ENCODE measurements around the gene SMTNL2. TPM values are rescaled to one million over a fixed set of nuclear protein-coding genes. Genes with fewer than 3 reads are reported as not detected.

The SMTNL2 gene
- total RNA-seq, 6 experiments from 2014 or later: 0.12 to 0.25 (median 0.14) TPM; not detected in 3

DNA sequence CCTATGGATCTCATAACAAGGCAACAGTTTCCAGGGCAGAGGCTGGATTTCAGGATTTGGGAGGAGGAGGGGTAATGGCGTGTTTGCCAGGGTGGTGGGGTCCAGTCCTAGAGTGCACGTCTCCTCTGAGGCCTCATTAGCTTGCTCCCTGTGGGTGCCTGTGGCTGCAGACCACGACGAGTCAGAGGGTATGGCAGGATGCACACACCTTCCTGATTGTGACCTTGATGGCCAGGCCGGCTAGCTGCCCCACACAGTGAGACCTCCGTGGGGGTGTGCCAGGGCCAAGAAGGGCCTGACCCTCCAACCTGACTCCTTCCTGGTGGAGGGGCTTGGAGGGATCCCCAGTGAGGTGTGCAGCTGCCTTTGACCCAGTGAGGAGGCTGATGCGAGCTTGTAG is 4.0 kb upstream of the SMTNL2 start:
- TF ChIP-seq, protein P1, sequence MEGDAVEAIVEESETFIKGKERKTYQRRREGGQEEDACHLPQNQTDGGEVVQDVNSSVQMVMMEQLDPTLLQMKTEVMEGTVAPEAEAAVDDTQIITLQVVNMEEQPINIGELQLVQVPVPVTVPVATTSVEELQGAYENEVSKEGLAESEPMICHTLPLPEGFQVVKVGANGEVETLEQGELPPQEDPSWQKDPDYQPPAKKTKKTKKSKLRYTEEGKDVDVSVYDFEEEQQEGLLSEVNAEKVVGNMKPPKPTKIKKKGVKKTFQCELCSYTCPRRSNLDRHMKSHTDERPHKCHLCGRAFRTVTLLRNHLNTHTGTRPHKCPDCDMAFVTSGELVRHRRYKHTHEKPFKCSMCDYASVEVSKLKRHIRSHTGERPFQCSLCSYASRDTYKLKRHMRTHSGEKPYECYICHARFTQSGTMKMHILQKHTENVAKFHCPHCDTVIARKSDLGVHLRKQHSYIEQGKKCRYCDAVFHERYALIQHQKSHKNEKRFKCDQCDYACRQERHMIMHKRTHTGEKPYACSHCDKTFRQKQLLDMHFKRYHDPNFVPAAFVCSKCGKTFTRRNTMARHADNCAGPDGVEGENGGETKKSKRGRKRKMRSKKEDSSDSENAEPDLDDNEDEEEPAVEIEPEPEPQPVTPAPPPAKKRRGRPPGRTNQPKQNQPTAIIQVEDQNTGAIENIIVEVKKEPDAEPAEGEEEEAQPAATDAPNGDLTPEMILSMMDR (IDR thresholded peaks at IDR 0.05): no peak
- TF ChIP-seq POLR2A (IDR thresholded peaks at IDR 0.05): no peak
- Histone ChIP-seq H3K27ac (no peak overlapping the region), H3K4me3 (no peak overlapping the region), H3K27me3 (peaks cover 6 to 7% of the 10 kb centered on the region in 2 donors), H3K9me3 (no peaks in the 10 kb centered on the region), H3K4me1 (peaks cover 0 to 10% (median 3%) of the 10 kb centered on the region in 4 donors), H3K36me3 (no peaks in the 10 kb centered on the region)
- no CpG with 5 or more reads among the region's 7 CpGs for WGBS (ENCODE audit: insufficient coverage, low coverage, low lambda C conversion rate, missing lambda C conversion rate)
- DNase-seq (no peak), ATAC-seq (no peak)
- intact Hi-C loops (cut with DNase I): no loop called here

DNA sequence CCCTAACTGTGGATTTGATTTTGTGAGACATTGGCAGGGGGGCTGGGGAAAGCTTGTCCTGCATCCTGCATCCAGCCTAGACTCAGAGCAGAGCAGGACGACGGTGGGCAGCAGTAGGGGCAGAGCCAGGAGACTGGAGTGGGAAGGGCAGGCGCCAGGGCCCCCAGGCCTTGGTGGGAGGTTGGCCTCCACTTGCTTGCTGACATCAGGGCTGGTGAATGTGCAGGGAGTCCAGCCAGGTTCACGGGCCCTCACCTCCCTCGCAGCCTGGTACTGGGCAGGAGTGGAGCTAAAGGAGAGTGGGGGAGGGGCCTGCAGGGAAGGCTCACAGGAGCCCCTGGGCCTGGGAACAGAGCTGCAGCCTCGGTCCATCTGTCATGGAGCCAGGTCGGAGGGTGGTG is 2.2 kb upstream of the SMTNL2 start:
- Histone ChIP-seq H3K4me1 (peaks cover 0 to 10% (median 3%) of the 10 kb centered on the region in 4 donors), H3K4me3 (no peak overlapping the region), H3K27ac (no peak overlapping the region), H3K9me3 (no peaks in the 10 kb centered on the region), H3K27me3 (peaks cover 6 to 7% of the 10 kb centered on the region in 2 donors), H3K36me3 (no peaks in the 10 kb centered on the region)
- intact Hi-C loops (cut with DNase I): no loop called here
- DNase-seq: no peak
- TF ChIP-seq, protein P1 (IDR thresholded peaks at IDR 0.05): no peak
- no peak for TF ChIP-seq POLR2A (IDR thresholded peaks at IDR 0.05)
- WGBS (ENCODE audit: insufficient coverage, low coverage, low lambda C conversion rate, missing lambda C conversion rate): 34% methylated on average over 4 of the region's 7 CpGs
- no peak for ATAC-seq

DNA sequence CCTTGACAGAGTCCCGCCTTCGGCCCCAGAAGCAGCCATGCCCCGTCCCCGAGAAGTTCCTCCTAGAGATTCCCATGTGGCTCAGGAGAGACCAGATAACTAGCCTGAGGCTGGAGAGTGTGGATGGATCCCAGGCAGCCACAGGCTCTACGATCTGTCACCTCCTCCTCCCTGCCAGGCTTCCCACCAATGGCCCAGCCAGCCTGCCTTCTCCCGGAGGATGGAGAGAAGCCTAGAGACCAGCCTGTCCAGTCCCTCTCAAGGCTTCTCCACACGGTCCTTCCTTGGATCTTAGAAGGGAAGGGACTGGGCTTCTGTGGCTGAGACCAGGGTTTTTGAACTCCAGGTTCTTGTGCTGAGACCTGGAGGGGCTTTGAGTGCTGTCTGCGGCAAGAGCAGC is 1.6 kb upstream of the SMTNL2 start:
- no peak for DNase-seq
- TF ChIP-seq POLR2A (IDR thresholded peaks at IDR 0.05): no peak
- TF ChIP-seq, protein P1 (IDR thresholded peaks at IDR 0.05): no peak
- intact Hi-C loops (cut with DNase I): no loop called here
- no peak overlapping the region for H3K4me3 ChIP-seq
- H3K4me1 ChIP-seq: peaks cover 0 to 10% (median 3%) of the 10 kb centered on the region in 4 donors
- no peak overlapping the region for H3K27ac ChIP-seq
- WGBS (ENCODE audit: insufficient coverage, low coverage, low lambda C conversion rate, missing lambda C conversion rate): 24% methylated on average over 3 of the region's 8 CpGs
- no peaks in the 10 kb centered on the region for H3K36me3 ChIP-seq
- no peak for ATAC-seq
- H3K9me3 ChIP-seq: no peaks in the 10 kb centered on the region
- H3K27me3 ChIP-seq: peaks cover 6 to 7% of the 10 kb centered on the region in 2 donors

DNA sequence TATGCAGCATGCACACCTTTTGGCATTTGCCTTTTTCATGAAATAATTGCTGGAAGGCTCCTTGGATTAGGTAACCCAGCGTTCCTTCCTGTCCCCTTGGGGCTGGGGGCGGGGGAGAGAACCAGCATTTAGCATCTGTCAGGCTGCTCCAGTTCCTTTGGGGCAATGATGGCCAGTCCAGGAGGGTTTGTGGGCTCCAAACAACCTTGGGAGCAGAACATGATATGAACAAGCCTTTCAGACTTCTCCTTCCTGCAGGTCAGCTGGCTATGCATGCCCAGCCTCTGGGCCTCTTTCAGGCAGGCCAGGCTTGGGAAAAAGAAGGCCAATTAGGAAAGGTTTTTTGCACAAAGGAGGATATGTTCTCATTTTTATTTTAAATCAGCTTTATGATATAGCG is 1.1 kb upstream of the SMTNL2 start:
- Histone ChIP-seq H3K36me3 (no peaks in the 10 kb centered on the region), H3K27ac (no peak overlapping the region), H3K4me3 (no peak overlapping the region), H3K9me3 (no peaks in the 10 kb centered on the region), H3K4me1 (peaks cover 0 to 10% (median 3%) of the 10 kb centered on the region in 4 donors), H3K27me3 (peaks cover 6 to 7% of the 10 kb centered on the region in 2 donors)
- WGBS (ENCODE audit: insufficient coverage, low coverage, low lambda C conversion rate, missing lambda C conversion rate): 83% methylated on average over 2 of the region's 3 CpGs
- intact Hi-C loops (cut with DNase I): no loop called here
- TF ChIP-seq, protein P1 (IDR thresholded peaks at IDR 0.05): no peak
- TF ChIP-seq POLR2A (IDR thresholded peaks at IDR 0.05): no peak
- no peak for ATAC-seq
- no peak for DNase-seq

DNA sequence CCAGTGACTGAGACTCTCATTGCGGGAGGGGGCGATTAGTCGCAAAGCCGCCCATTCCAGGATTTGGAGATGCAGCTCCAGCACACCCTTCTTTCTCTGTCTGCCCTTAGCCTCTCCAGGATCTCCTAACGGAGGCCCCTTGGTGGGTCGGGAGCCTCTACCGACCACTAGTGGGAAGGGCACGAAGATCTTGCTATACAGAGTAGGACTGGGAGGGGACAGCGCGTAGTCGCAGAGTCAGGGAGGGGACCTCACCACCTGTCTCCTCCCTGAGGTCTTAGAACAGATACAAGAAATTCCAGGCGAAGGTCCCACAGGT is 588 bp upstream of the SMTNL2 start:
- ATAC-seq: peak; percentile 5 to 27 (median 18)
- no peak for TF ChIP-seq POLR2A (IDR thresholded peaks at IDR 0.05)
- TF ChIP-seq, protein P1 (IDR thresholded peaks at IDR 0.05): peak in 1 of 4 donors; percentile 13
- DNase-seq: no peak
- Histone ChIP-seq H3K9me3 (no peaks in the 10 kb centered on the region), H3K27me3 (peaks cover 6 to 7% of the 10 kb centered on the region in 2 donors), H3K4me1 (peaks cover 0 to 10% (median 3%) of the 10 kb centered on the region in 4 donors), H3K36me3 (no peaks in the 10 kb centered on the region), H3K4me3 (peak overlapping the region; percentile 21 to 36 (median 33)), H3K27ac (no peak overlapping the region)
- 64% methylated on average over 4 of the region's 12 CpGs for WGBS (ENCODE audit: insufficient coverage, low coverage, low lambda C conversion rate, missing lambda C conversion rate)
- intact Hi-C loops (cut with DNase I): no loop called here

Data from right lobe of liver (tissue), 6 donors.